A673 (cell line): Measurements from ENCODE around the gene ACSS1.

Experiments used
- EZH2 ChIP-seq: fragments of 200-600 bp; sonication (generic); IDR thresholded peaks from 2 replicates; pipeline ENCODE4 v1.6.1; 2017; ENCODE audit warnings: borderline replicate concordance, low read depth, mild to moderate bottlenecking, mixed read lengths, antibody characterized with exemption, low read length; ENCODE audit not compliant: poor library complexity, severe bottlenecking
- TF ChIP-seq, protein P1 (sequence below): fragments of 300-800, 200-600 bp; sonication (generic); conservative IDR thresholded peaks from 2 replicates; pipeline ENCODE4 v1.5.1; 2017; ENCODE audit warnings: low read depth, mild to moderate bottlenecking, antibody characterized with exemption, low read length, moderate library complexity, mixed read lengths

DNA sequence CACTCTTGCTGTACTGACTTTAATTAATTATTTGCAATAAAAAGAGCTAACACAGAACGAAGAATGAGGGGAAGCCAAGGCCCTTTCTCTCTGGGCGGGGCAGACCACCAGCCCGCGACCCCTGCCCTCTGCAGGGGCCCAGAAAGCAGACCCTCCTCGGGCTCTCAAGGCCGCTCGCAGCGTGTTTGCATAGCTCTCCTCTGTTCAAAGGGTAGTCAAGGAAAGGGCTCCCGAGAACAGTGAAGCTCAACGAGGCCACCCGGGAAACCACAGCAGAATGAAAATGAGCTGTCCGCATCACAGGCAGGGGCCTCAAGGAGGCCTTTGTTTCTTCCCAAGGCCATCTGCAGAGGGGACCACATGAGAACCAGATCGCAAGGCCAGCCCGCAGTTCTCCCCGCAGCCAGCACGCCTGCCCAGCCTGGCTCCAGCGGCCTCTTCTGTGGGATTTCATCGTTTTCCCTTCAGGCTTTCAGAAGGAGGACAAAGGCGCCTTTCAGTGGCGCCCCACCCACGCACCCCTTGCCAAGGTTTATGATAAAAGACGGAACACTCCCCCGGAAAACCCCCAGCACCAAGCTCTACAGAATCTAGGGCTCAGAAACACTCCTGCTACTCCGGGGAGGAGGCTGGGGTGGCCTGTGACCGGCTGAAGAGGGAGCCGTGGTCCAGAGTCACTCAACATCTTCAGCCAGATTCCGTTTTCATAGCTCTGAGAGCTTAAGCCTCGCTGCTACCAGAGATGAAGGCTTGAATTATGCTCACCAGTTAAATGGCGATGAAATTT is 25.3 kb downstream of the ACSS1 start:
- TF ChIP-seq, protein P1, sequence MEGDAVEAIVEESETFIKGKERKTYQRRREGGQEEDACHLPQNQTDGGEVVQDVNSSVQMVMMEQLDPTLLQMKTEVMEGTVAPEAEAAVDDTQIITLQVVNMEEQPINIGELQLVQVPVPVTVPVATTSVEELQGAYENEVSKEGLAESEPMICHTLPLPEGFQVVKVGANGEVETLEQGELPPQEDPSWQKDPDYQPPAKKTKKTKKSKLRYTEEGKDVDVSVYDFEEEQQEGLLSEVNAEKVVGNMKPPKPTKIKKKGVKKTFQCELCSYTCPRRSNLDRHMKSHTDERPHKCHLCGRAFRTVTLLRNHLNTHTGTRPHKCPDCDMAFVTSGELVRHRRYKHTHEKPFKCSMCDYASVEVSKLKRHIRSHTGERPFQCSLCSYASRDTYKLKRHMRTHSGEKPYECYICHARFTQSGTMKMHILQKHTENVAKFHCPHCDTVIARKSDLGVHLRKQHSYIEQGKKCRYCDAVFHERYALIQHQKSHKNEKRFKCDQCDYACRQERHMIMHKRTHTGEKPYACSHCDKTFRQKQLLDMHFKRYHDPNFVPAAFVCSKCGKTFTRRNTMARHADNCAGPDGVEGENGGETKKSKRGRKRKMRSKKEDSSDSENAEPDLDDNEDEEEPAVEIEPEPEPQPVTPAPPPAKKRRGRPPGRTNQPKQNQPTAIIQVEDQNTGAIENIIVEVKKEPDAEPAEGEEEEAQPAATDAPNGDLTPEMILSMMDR: no peak
- no peak for TF ChIP-seq EZH2
